HG03439 (cell line): ENCODE results near the gene HTR4.
"Not testable (repeated sequence)": the region's sequence is repeated elsewhere in the genome, so short reads cannot be mapped to it uniquely, and the experiment has no call there.

Source experiments
- ATAC-seq: cut with Tn5 transposase; IDR thresholded peaks from one replicate; pipeline ENCODE4 v1.9.1; 2021; ENCODE audit warnings: mild to moderate bottlenecking, moderate library complexity; ENCODE audit not compliant: unreplicated experiment

HTR4 gene

GRCh38 chr5:148482697-148483462 is 171.4 kb downstream of the HTR4 start:
- peak; percentile 83 for ATAC-seq

- no peak for ATAC-seq
These were observed 172.1 kb downstream of the HTR4 start for GRCh38 chr5:148482196-148482595.

GRCh38 chr5:148477429-148477828 is 176.9 kb downstream of the HTR4 start:
- ATAC-seq: no peak

GRCh38 chr5:148476302-148476701 is 178.0 kb downstream of the HTR4 start:
- ATAC-seq: no peak

GRCh38 chr5:148474025-148474511 is 180.3 kb downstream of the HTR4 start:
- ATAC-seq: no peak

- no peak for ATAC-seq
These were observed 182.9 kb downstream of the HTR4 start for GRCh38 chr5:148471379-148471778.

GRCh38 chr5:148469501-148469935 is 184.8 kb downstream of the HTR4 start:
- ATAC-seq: no peak

- not testable (repeated sequence) for ATAC-seq
These were observed 185.6 kb downstream of the HTR4 start for GRCh38 chr5:148468746-148469145.

GRCh38 chr5:148467958-148468357 is 186.4 kb downstream of the HTR4 start:
- no peak for ATAC-seq

- ATAC-seq: no peak
These were observed 188.1 kb downstream of the HTR4 start for GRCh38 chr5:148466236-148466580.

GRCh38 chr5:148465381-148466235 is 188.7 kb downstream of the HTR4 start:
- ATAC-seq: no peak

GRCh38 chr5:148459669-148460068 is 194.7 kb downstream of the HTR4 start:
- no peak for ATAC-seq

- ATAC-seq: no peak
These were observed 196.1 kb downstream of the HTR4 start for GRCh38 chr5:148458036-148458888.

- ATAC-seq: no peak
These were observed 197.1 kb downstream of the HTR4 start for GRCh38 chr5:148457183-148457620.

- ATAC-seq: no peak
These were observed 199.1 kb downstream of the HTR4 start for GRCh38 chr5:148455185-148455584.

- no peak for ATAC-seq
These were observed 199.8 kb downstream of the HTR4 start for GRCh38 chr5:148454576-148454975.

- no peak for ATAC-seq
These were observed 201.7 kb downstream of the HTR4 start for GRCh38 chr5:148452499-148453193.

- ATAC-seq: no peak
These were observed 207.7 kb downstream of the HTR4 start for GRCh38 chr5:148446611-148447010.

- no peak for ATAC-seq
These were observed 208.7 kb downstream of the HTR4 start for GRCh38 chr5:148445578-148445977.

GRCh38 chr5:148443998-148444397 is 210.3 kb downstream of the HTR4 start:
- peak; percentile 80 for ATAC-seq
